Tibial artery (tissue), 4 donors: ENCODE data around the gene GSG1L.

Experiments
- DNase-seq, 2 donors: peaks; one replicate each; pipeline ENCODE4 v3.0.0-alpha.2; 2019
- H3K27ac ChIP-seq, 2 donors: fragments of 200-600 bp; sonication (generic) in 1 of 2; 1 replicate in 1 of 2; 2 replicates in 1 of 2; pipeline ENCODE4 v1.5.1; 2018 to 2019; ENCODE audit warnings: mild to moderate bottlenecking in 1 of 2
- H3K27me3 ChIP-seq, 2 donors: fragments of 200-600 bp; sonication (generic) in 1 of 2; one replicate each; pipeline versions ENCODE4 v1.5.1 to v1.6.0; 2016 to 2019
- H3K36me3 ChIP-seq, 3 donors: fragments of 200-600 bp; sonication (generic) in 2 of 3; one replicate each; pipeline ENCODE4 v1.5.1; 2016 to 2019; ENCODE audit warnings: mild to moderate bottlenecking in 2 of 3
- H3K4me1 ChIP-seq, 4 donors: fragments of 200-600 bp; sonication (generic) in 2 of 4; 1 replicate in 3 of 4; 2 replicates in 1 of 4; pipeline ENCODE4 v1.5.1; 2016 to 2019
- H3K4me3 ChIP-seq, 2 donors: fragments of 200-600 bp; sonication (generic) in 1 of 2; 1 replicate in 1 of 2; 2 replicates in 1 of 2; pipeline ENCODE4 v1.5.1; 2018 to 2019; ENCODE audit warnings: mild to moderate bottlenecking in 2 of 2
- H3K9me3 ChIP-seq, 3 donors: fragments of 200-600 bp; sonication (generic) in 1 of 3; one replicate each; pipeline ENCODE4 v1.5.1; 2016 to 2019
- intact Hi-C: fragments of 100-400 bp; cut with DNase I; formaldehyde crosslinking; loops from one replicate; pipeline ENCODE4 v1.15.0; 2023; ENCODE audit warnings: low total_unique reads
- TF ChIP-seq, protein P1 (sequence below), 2 experiments: fragments of 200-600 bp in 1 of 2; fragments of 450-650 bp in 1 of 2; IDR thresholded peaks; one replicate each; pipeline ENCODE4 v1.5.1; 2017 to 2019; ENCODE audit warnings: antibody characterized with exemption in 2 of 2, mild to moderate bottlenecking in 1 of 2, moderate library complexity in 1 of 2

GSG1L gene

DNA sequence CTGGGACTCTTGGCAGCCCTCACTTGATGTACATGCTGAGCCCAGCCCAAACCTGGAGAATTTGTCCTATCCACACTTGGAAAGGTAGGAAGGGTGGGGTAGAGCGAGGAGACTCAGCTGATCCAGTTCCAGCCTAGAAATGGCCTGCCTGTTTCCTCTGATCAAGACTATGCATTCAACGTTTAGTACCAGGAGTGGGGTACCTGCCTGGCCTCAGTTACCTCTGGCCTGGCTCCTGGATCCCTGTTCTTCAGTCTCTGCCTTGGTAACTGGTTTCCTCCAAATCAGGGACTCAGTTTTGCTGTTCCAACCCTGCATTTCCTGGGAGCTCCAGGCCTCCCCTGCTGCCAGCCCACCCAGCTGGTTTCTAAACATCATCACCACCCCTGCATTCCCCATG lies 233.5 kb downstream of the GSG1L start:
- H3K27ac ChIP-seq, result no peak overlapping the region
- H3K27me3 ChIP-seq, result no peaks in the 10 kb centered on the region
- no peak overlapping the region for H3K4me3 ChIP-seq
- no peak for DNase-seq
- TF ChIP-seq, protein P1, sequence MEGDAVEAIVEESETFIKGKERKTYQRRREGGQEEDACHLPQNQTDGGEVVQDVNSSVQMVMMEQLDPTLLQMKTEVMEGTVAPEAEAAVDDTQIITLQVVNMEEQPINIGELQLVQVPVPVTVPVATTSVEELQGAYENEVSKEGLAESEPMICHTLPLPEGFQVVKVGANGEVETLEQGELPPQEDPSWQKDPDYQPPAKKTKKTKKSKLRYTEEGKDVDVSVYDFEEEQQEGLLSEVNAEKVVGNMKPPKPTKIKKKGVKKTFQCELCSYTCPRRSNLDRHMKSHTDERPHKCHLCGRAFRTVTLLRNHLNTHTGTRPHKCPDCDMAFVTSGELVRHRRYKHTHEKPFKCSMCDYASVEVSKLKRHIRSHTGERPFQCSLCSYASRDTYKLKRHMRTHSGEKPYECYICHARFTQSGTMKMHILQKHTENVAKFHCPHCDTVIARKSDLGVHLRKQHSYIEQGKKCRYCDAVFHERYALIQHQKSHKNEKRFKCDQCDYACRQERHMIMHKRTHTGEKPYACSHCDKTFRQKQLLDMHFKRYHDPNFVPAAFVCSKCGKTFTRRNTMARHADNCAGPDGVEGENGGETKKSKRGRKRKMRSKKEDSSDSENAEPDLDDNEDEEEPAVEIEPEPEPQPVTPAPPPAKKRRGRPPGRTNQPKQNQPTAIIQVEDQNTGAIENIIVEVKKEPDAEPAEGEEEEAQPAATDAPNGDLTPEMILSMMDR (IDR thresholded peaks at IDR 0.05), result no peak
- H3K36me3 ChIP-seq, result no peaks in the 10 kb centered on the region
- H3K4me1 ChIP-seq, result no peaks in the 10 kb centered on the region
- H3K9me3 ChIP-seq, result peaks cover 0 to 15% (median 6%) of the 10 kb centered on the region in 3 donors
- intact Hi-C loops, result no loop called here

DNA sequence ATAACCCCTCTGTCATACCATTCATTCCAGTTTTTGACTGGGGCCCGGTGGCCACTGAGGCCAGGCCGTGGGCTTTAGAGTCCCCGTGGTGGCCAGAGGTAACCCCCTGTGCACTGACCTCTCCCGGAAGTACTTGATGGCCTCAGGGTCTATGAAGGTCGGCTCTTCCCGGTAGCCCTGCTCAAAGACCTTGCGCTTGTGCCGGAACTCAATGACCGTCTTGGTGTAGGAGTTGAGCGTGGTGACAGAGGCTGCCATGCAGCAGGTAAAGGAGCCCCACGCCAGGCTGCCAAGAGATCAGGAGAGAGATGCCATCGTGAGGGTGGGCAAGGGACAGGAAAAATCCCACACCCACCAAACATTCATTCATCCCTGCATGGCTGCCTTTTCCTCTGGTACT lies 234.8 kb downstream of the GSG1L start:
- TF ChIP-seq, protein P1 (IDR thresholded peaks at IDR 0.05), result no peak
- Histone ChIP-seq H3K4me3 (no peak overlapping the region), H3K27ac (no peak overlapping the region), H3K36me3 (no peaks in the 10 kb centered on the region), H3K4me1 (no peaks in the 10 kb centered on the region), H3K9me3 (peaks cover 0 to 15% (median 6%) of the 10 kb centered on the region in 3 donors), H3K27me3 (no peaks in the 10 kb centered on the region)
- intact Hi-C loops, result no loop called here
- DNase-seq, result no peak

DNA sequence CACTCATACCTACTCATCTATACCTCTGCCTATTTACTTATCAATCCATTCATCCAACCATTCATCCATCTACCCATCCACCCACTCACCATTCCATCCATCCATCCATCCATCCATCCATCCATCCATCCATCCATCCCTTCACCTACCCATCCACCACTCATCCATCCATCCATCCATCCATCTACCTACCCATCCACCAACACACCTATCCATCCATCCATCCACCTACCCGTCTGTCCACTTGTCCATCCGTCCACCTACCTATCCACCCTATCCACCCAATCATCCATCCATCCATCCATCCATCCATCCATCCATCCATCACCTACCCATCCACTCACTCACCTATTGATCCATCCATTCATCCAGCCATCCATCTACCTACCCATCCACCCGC lies 235.7 kb downstream of the GSG1L start:
- DNase-seq, result no peak
- Histone ChIP-seq H3K27me3 (no peaks in the 10 kb centered on the region), H3K36me3 (no peaks in the 10 kb centered on the region), H3K27ac (no peak overlapping the region), H3K4me3 (no peak overlapping the region), H3K9me3 (peaks cover 0 to 15% (median 6%) of the 10 kb centered on the region in 3 donors), H3K4me1 (no peaks in the 10 kb centered on the region)
- TF ChIP-seq, protein P1 (IDR thresholded peaks at IDR 0.05), result no peak
- intact Hi-C loops, result no loop called here

DNA sequence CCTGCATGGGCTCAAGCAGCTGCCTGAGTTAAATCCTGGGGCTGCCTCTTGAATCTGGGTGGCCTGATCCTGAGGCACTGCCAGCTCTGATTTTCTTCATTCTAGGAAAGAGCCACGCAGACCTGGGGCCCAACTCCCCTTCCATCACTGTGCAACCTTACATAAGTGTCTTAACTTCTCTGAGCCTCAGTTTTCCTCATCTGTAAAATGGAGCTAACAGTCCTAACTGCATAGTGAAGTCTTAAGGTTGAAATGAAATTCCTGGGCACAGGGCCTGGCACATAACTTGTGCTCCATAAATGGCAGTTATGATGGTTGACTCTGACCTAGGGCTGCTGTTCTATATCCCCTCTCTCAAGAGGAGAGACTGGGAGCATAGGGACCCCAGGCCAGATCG lies 236.6 kb downstream of the GSG1L start:
- Histone ChIP-seq H3K27me3 (no peaks in the 10 kb centered on the region), H3K36me3 (no peaks in the 10 kb centered on the region), H3K4me3 (no peak overlapping the region), H3K4me1 (no peaks in the 10 kb centered on the region), H3K9me3 (peaks cover 0 to 15% (median 6%) of the 10 kb centered on the region in 3 donors), H3K27ac (no peak overlapping the region)
- intact Hi-C loops, result no loop called here
- no peak for DNase-seq
- TF ChIP-seq, protein P1 (IDR thresholded peaks at IDR 0.05), result no peak

DNA sequence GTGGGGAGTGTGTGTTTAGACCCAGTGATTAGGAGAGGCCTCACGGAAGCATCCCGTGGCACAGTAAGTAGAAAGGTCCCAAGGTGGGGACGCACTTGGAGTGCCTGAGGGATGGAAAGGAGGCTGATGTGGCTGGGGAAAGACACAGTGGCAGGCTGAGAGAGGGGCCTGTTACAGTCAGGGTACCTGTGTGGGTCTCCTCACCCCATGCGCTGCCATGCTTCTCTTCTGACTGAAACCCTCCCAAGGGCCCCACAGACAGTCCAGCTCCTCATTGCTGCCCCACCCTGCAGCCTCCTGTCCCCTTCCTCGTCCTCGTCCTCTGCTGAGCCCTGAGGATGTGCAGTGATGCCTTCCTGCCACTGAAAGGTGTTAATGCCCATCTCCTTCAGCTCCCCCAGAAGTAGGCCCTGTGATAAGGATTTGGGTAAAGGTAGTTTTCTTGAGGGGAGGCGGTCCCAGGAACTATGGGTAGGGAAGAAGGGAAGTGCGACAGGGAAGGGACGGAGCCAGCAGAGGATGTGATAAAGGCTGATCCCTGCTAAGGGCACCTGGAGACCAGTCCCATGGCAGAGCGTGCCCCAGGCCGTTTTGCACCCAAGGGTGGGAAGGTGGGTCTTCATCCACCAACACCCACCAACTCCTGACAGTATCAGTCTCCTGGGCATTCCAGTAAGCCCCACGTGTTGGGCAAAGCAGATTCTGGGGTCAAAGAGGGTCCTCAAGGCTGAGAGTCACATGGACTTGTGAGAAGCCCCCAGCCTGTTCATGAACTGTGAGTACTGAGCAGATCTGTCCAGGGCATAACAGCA lies 237.2 kb downstream of the GSG1L start:
- H3K9me3 ChIP-seq, result peaks cover 0 to 15% (median 6%) of the 10 kb centered on the region in 3 donors
- H3K4me1 ChIP-seq, result no peaks in the 10 kb centered on the region
- intact Hi-C loops, result no loop called here
- TF ChIP-seq, protein P1 (IDR thresholded peaks at IDR 0.05), result no peak
- no peaks in the 10 kb centered on the region for H3K27me3 ChIP-seq
- H3K36me3 ChIP-seq, result no peaks in the 10 kb centered on the region
- H3K4me3 ChIP-seq, result no peak overlapping the region
- H3K27ac ChIP-seq, result no peak overlapping the region
- no peak for DNase-seq
